HG03280 (cell line): Measurements from ENCODE around the gene CDK5RAP3.
"Not testable (repeated sequence)": the region's sequence is repeated elsewhere in the genome, so short reads cannot be mapped to it uniquely, and the experiment has no call there.

Source experiments
- ATAC-seq: cut with Tn5 transposase; IDR thresholded peaks from one replicate; pipeline ENCODE4 v1.9.1; 2021; ENCODE audit warnings: mild to moderate bottlenecking, moderate library complexity; ENCODE audit not compliant: unreplicated experiment

The CDK5RAP3 gene

GRCh38 chr17:47996201-47996600, 25.3 kb downstream of the CDK5RAP3 start:
- ATAC-seq = no peak

GRCh38 chr17:47997586-47997985, 26.7 kb downstream of the CDK5RAP3 start:
- no peak for ATAC-seq

DNA sequence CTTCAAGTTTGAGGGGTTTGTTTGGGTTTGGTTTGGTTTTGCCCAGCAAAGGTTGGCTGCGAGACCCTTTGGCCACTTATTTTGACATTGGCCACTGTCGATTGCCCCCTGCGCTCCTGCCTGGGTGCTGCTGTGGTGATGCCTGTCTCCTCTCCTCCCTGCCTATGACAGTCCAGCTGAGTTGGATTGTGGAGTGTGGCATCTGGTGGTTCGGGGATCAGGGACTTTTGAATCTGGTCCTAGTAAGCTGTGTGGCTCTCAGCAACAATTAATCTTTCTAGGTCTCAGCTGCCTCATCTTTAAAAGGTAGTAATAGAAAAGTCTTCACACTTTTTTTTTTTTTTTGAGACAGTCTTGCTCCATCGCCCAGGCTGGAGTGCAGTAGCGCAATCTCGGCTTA, 27.1 kb downstream of the CDK5RAP3 start:
- no peak for ATAC-seq

- ATAC-seq = no peak
Measured at GRCh38 chr17:47999582-47999981, 28.7 kb downstream of the CDK5RAP3 start.

DNA sequence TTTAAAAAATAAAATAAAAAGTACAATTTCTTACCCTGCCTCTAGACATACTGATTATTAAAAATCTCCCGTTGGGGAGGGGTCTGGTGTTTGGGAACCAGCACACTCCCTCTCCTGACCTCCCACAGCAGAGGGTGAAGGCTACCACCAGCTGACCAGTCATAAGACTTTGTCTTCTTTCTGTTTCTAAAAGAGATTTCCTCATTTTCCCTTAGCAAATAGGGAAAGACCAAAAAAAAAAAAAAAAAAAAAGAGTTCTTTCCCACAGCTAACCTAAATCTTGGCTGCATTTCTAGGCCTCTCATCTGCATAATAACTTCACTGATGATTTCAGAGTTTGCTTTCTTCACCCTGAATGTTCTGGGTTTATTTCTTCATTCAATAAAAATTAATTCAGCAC, 30.3 kb downstream of the CDK5RAP3 start:
- ATAC-seq = no peak

DNA sequence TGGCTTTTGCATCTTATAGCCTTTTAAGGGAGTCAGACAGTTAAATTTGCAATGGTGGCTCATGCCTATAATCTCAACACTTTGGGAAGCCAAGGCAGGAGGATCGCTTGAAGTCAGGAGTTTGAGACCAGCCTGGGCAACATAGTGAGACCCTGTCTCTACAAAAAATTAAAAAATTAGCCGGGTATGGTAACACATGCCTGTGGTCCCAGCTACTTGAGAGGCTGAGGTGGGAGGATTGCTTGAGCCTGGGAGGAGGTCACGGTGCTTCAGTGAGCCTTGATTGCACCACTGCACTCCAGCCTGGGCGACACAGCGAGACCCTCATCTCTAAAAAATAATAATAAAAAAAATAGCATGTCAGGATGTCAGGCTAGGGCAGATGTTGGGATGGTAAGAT, 30.7 kb downstream of the CDK5RAP3 start:
- not testable (repeated sequence) for ATAC-seq

GRCh38 chr17:48002266-48002915, 31.5 kb downstream of the CDK5RAP3 start:
- no peak for ATAC-seq

DNA sequence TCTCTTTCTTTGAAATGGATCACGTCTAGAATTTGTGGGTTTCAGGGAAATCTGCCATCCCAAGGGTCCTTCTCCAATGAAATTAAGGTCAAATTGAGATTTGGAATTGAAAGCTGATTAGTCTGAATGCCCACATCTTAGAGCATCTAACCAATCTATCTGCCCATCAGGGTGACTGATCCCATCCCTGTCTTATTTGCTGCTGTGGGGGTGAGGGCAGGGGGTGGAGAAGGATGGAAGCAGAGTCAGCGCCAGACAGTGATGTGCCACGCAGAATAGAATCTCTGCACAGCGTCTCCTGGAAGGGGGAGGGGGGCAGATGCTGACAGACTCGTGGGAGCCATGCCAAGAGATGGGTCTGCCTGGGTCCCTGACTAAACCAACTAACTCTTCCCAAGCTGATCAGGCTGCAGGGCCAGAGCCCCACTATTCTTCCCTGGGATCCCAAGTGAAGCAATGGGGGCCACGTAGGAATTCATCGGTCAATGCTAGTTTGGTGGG, 32.1 kb downstream of the CDK5RAP3 start:
- ATAC-seq = no peak

DNA sequence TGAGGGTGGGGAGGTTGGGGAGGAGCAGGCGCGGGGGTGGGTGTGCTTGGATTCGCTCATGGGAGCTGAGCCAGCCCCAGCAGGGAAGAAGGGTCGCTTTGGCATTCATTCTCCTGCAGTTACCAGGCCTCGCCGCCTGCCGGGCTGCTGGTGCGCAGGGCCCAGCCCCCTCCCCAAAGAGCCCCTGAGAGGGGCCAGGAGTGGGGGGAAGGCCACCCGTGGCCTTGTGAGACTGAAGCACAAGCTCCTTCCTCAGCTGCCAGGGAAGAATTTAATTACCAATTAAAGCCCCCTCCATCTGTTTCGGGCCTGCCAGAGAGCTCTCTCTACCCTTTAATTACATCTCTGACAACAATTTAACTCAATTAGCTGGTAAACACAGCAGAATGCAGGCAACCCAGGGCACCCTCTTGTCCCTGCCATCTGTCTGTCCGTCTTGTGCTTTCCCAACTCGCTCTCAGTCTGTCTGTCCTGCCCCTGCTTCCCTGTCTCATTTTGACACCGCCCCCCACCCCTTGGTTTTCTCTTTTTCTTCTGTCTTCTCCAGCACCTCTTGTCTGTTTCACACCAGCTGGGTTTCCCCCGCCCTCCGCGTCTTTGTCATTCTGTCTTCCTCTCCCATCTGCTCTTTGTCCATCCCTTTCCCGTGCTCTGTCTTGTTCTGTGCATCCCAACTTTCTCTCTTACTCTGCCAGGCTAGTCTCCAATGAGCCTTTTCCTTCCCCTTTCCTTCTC, 32.7 kb downstream of the CDK5RAP3 start:
- no peak for ATAC-seq

DNA sequence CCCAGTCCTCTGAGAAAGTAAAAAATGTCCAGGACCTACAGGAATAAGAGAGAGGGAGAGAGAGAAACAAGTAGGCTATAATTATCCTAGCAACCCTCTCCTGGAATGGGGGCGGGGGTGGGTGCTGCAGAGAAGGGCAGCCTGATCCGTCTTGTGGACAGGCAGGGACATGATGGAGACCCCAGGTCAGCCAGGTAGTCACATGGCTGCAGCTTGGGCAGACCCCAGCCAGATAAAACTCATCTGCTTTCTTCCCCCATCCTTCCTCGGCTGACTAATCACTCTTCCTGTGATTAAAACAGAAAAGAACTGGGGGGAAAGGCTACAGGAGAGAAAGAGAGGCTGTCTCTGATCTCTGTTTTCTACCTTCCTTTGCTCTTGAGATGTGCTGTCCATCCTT, 34.1 kb downstream of the CDK5RAP3 start:
- no peak for ATAC-seq

GRCh38 chr17:48006936-48007709, 36.2 kb downstream of the CDK5RAP3 start:
- no peak for ATAC-seq

DNA sequence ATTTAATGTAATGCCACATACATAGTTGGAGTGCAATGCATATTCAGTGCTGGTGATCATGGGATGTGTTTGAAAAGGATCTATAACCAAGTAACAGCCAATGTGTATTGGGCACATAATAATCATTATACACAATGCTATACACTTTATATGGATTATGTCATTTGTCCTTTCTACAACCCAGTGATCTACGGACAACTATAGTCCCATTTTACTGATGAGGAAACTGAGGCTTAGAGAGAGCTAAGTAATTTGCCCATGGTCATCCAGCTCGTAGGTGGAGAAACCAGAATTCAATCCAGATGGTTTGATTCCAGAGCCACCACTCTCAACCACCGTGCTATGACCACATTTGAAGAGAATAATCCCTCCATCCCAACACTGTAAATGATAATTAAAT, 39.3 kb downstream of the CDK5RAP3 start:
- ATAC-seq = no peak

GRCh38 chr17:48011405-48012150, 40.7 kb downstream of the CDK5RAP3 start:
- ATAC-seq = no peak

GRCh38 chr17:48012151-48012520, 41.2 kb downstream of the CDK5RAP3 start:
- peak; percentile 70 for ATAC-seq

DNA sequence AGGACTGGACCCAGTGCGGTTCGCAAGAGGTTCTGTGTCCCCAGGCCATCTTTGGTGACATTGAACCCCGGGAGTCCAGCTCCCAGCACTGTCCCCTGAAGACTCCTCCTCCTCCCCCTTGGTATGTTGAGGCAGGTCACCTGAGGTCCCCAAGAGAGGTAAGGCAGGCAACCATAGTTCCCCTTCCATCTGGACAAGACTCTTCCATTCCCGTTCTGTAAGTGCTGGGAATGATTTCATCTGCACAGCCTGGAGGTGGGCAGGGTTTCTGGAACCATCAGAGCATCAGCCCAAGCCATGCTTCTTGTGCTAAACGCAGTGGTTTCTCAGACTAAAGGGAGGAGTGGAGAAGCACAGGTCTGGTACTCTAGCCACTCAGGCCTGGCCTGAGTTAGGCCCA, 41.7 kb downstream of the CDK5RAP3 start:
- no peak for ATAC-seq

DNA sequence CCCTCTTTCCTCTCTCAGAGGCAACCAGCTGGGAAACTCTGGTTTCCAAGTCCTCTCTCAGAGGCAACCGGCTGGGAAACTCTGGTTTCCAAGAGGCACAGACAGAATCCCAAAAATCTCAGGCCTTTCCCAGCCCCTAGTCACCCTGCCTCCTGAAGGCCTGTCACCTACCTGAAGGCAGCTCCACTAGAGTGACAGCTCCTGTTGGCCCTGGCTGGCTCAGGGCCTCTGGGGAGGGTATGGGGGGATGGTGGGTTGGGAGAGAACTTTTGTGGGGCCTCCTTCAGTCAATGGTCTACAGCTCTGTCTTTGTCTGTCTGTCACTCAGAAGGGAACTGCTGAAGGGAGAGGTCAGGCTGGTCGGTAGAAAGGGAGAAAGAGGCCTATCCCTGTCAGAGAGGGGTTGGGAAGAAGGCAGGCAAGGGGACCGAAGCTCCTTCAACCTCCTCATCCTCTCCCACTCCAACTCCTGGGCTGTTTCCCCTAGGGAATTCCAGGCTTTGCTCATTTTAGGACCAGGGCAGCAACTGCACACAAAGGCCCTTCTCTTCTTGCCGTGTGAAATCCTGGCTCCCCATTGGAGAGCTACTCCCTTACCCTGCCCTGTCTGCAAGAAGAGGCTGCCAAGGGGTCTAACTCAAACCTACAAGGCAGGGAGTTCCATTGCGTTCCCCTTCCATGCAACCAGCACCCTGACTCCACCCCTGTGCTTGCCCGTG, 43.1 kb downstream of the CDK5RAP3 start:
- ATAC-seq = no peak

- no peak for ATAC-seq
Measured at GRCh38 chr17:48014595-48015111, 43.7 kb downstream of the CDK5RAP3 start.

- no peak for ATAC-seq
Measured at GRCh38 chr17:48016112-48016511, 45.2 kb downstream of the CDK5RAP3 start.

- not testable (repeated sequence) for ATAC-seq
Measured at GRCh38 chr17:48017817-48018158, 46.9 kb downstream of the CDK5RAP3 start.

DNA sequence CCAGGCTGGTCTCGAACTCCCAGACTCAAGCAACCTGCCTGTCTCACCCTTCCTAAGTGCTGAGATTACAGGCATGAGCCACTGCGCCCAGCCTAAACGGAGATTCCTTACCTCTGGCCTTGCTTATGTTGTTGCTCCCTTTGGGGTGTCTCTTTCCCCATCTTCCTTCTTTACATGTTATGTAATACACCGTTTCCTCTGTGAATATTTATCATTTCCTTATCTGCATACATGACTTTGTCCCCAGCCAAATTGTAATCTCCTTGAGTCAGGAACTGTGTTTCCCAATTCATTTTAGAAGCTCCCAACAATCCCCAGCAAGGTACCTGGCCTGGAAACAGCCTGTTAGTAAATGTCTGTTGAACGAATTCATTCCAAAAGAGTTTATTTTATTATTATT, 51.0 kb downstream of the CDK5RAP3 start:
- no peak for ATAC-seq
